Liver (tissue), 3 donors: ENCODE results near the gene FAM13B.

ENCODE experiments used
- ATF3 ChIP-seq: IDR thresholded peaks from 2 replicates; pipeline ENCODE4 v1.6.1; 2016; ENCODE audit warnings: antibody characterized with exemption
- HNF4A ChIP-seq, 2 donors: conservative IDR thresholded peaks; 2 replicates each; pipeline ENCODE4 v1.6.1; 2016; ENCODE audit warnings: antibody characterized with exemption in 2 of 2, mild to moderate bottlenecking in 2 of 2
- MAX ChIP-seq: IDR thresholded peaks from 2 replicates; pipeline ENCODE4 v1.6.1; 2016; ENCODE audit warnings: antibody characterized with exemption
- RAD21 ChIP-seq, 2 donors: IDR thresholded peaks; 2 replicates each; pipeline ENCODE4 v1.6.1; 2016; ENCODE audit warnings: antibody characterized with exemption in 2 of 2, mild to moderate bottlenecking in 2 of 2
- SP1 ChIP-seq: IDR thresholded peaks from 2 replicates; pipeline ENCODE4 v1.6.1; 2018; ENCODE audit warnings: antibody characterized with exemption, mild to moderate bottlenecking
- TAF1 ChIP-seq: conservative IDR thresholded peaks from 2 replicates; pipeline ENCODE4 v1.6.1; 2016; ENCODE audit warnings: antibody characterized with exemption, mild to moderate bottlenecking
- YY1 ChIP-seq: IDR thresholded peaks from 2 replicates; pipeline ENCODE4 v1.6.1; 2016; ENCODE audit warnings: antibody characterized with exemption, mild to moderate bottlenecking
- ZBTB33 ChIP-seq: IDR thresholded peaks from 2 replicates; pipeline ENCODE4 v1.6.1; 2016; ENCODE audit warnings: antibody characterized with exemption
- TF ChIP-seq, protein P1 (sequence below): fragments of 150-350 bp; IDR thresholded peaks from 2 replicates; pipeline ENCODE4 v1.5.1; 2017; ENCODE audit warnings: improper control_type of control experiment, low read depth, low read length; ENCODE audit not compliant: missing input control
- donor health status: healthy.
- donor health status: healthy.

DNA sequence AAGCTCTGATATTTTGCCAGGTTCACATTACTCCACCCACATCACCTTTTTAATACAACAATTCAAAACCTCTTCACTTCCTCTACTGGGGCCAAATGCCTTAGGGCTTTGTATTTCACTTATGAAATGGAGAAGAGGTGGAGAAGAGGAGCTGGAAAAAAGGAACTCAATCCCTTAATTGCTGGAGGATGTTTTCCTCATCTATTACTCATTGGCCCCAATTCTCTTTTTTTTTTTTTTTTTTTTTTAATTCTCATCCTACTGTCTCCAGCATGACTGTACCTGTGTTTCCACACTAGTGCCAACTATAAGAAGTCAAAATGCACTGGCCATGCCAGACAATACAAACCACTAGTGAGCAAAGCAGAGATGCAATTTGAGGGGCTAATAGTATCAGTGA lies 20.9 kb downstream of the FAM13B start:
- TF ChIP-seq, protein P1, sequence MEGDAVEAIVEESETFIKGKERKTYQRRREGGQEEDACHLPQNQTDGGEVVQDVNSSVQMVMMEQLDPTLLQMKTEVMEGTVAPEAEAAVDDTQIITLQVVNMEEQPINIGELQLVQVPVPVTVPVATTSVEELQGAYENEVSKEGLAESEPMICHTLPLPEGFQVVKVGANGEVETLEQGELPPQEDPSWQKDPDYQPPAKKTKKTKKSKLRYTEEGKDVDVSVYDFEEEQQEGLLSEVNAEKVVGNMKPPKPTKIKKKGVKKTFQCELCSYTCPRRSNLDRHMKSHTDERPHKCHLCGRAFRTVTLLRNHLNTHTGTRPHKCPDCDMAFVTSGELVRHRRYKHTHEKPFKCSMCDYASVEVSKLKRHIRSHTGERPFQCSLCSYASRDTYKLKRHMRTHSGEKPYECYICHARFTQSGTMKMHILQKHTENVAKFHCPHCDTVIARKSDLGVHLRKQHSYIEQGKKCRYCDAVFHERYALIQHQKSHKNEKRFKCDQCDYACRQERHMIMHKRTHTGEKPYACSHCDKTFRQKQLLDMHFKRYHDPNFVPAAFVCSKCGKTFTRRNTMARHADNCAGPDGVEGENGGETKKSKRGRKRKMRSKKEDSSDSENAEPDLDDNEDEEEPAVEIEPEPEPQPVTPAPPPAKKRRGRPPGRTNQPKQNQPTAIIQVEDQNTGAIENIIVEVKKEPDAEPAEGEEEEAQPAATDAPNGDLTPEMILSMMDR, result no peak
- no peak for TF ChIP-seq ATF3
- no peak for TF ChIP-seq TAF1
- no peak for TF ChIP-seq HNF4A (conservative IDR thresholded peaks at IDR 0.05)
- no peak for TF ChIP-seq RAD21 (IDR thresholded peaks at IDR 0.05)
- TF ChIP-seq SP1, result no peak
- no peak for TF ChIP-seq MAX
- TF ChIP-seq YY1, result no peak
- no peak for TF ChIP-seq ZBTB33
